ENCODE data around the gene GNLY.
"Not testable (repeated sequence)": the region's sequence is repeated elsewhere in the genome, so short reads cannot be mapped to it uniquely, and the experiment has no call there.

Gene GNLY

GRCh38 chr2:85665264-85665937 lies 28.8 kb upstream of the GNLY start:
- no peak for DNase-seq

DNA sequence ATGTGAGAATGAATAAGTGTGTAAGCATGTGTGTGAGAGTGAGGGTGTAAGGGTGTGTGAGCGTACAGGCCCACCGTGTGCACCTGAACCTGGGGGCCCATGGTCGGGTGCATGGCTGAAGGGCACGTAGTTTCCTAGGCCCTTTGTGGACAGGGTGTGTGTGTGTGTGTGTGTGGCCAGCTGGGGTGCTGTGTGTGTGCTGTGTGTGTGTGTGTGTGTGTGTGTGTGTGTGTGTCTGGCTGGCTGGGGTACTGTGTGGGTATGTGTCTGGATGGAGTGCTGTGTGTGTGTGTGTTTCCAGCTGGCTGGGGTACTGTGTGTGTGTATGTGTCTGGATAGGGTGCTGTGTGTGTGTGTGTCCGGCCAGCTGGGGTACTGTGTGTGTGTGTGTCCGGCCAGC lies 28.1 kb upstream of the GNLY start:
- no peak for DNase-seq

- DNase-seq = no peak
Measured at GRCh38 chr2:85666435-85667316, 27.5 kb upstream of the GNLY start.

GRCh38 chr2:85667561-85668008 lies 26.6 kb upstream of the GNLY start:
- DNase-seq = no peak

GRCh38 chr2:85668009-85668856 lies 25.9 kb upstream of the GNLY start, which contains the start of gene SFTPB:
Gene SFTPB, minus strand, starts transcription at chr2:85668199. Its CDS starts 16 bp downstream, at chr2:85668183.
- DNase-seq = peak; percentile 41

GRCh38 chr2:85668857-85669142 lies 25.4 kb upstream of the GNLY start:
- no peak for DNase-seq

DNA sequence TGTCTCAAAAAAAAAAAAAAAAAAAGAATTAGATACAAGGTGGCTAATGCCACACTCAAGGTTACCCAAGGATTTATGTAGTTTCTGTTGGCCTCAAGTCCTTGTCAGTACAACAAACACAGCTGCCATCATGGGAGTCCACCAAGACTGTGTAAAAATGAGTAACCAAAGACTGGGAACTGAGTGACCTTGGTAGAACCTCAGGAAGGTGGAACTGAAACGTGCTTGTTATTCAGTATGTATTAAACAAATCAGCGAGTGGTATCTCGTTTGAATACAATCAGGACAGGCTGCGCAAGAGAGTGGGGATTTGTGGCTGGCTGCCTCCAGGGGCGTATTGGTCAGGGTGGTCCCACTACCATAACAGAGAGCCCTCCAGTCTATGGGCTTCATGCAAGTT lies 24.6 kb upstream of the GNLY start:
- no peak for DNase-seq

DNA sequence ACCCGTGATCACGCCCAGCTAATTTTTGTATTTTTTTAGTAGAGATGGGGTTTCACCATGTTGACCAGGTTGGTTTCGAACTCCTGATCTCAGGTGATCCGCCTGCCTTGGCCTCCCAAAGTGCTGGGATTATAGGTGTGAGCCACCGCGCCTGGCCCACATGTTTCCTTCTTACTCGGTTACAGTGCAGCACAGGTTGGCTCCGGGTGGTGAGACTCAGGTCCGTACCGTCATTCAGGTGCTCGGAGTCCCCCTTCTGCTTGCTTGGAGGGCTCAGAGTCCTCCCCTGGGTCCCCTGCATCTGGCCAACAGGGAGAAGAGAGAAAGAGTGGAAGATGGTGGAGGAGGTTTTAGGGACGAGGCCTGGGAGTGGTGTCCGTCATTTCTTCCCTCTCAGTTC lies 23.7 kb upstream of the GNLY start:
- not testable (repeated sequence) for DNase-seq

- DNase-seq = no peak
Measured at GRCh38 chr2:85672456-85672855, 21.7 kb upstream of the GNLY start.

GRCh38 chr2:85673716-85674375 lies 20.3 kb upstream of the GNLY start:
- no peak for DNase-seq

GRCh38 chr2:85674417-85674816 lies 19.7 kb upstream of the GNLY start:
- no peak for DNase-seq

DNA sequence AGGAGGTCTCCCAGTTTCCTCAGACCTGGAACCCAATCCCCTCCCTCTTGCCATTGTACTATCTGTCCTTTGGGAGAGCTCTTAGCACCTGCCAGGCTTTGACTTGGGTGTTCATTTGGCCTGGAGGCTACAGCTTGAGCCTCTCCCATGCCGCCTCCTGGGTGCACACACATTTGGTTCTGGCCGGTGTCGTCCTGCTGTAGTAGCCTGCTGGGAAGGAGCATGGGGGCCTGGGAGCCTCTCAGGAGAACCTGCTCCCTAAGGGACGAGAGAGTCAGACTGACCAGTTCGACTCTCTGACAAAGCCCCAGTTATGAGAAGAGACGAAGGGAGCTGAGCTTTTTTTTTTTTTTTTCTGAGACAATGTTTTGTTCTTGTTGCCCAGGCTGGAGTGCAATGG lies 18.7 kb upstream of the GNLY start:
- DNase-seq = no peak

GRCh38 chr2:85675866-85676548 lies 18.2 kb upstream of the GNLY start:
- no peak for DNase-seq

DNA sequence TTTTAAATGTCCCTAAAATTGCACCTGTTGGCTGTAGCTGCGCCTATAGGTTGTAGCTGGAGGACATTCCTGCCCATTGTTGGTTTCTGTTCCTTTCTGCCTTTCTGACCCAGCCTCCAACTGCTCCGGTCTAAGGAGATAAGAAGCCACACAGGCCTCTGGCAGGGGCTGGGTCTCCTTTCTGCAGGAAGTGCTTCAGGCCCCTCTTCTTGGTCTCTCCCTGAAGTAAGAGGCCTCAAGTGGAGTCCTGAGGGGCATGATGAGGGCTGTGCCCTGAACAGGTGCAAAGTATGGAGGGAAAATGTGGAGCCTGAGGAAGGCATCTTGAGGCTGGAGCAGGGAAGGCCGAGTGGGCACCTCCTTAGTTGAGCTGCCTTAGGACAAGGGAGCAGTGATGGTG lies 15.8 kb upstream of the GNLY start:
- no peak for DNase-seq

GRCh38 chr2:85678794-85679672 lies 15.1 kb upstream of the GNLY start:
- peak; percentile 75 for DNase-seq

- DNase-seq = no peak
Measured at GRCh38 chr2:85680707-85681371, 13.3 kb upstream of the GNLY start.

DNA sequence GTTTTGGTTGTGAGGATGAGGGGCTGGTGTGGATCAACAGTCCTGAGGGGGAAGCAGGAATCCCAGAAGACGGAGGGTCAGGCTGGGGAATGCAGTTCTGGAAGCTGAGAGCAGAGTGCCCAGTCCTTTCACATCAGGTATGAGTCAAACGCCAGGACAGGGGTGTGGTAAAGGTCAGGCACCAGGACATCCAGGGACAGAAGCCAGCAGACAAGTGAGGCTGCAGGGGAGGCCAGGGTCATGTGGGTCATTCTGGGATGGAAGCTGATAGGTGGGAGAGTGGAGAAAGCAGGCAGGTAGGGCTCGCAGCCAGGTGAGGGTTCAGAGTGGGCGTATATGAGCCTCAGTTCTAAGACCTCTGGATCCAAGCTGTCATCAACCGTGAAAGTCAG lies 12.8 kb upstream of the GNLY start:
- DNase-seq = no peak

DNA sequence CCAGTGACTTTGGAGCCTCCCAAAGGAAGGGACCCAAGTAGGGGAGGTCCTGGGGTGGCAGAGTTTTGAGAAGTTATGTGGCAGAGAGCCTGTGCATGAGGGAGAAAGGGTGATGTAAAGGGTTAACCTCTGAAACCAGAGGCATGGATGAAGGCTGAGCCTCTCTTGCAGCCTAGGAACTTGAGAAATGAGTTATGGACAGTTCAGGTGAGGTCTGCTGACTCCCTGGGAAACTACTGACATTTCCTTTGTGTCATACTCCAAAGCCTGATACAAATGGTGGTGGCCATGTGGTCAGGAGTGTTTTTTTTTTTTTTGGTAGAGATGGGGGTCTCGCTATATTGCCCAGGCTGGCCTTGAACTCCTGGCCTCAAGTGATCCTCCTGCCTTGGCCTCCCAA lies 12.4 kb upstream of the GNLY start:
- no peak for DNase-seq

- no peak for DNase-seq
Measured at GRCh38 chr2:85682378-85682777, 11.8 kb upstream of the GNLY start.

GRCh38 chr2:85684380-85684779 lies 9.8 kb upstream of the GNLY start:
- DNase-seq = no peak

GRCh38 chr2:85684806-85685205 lies 9.4 kb upstream of the GNLY start:
- peak; percentile 88 for DNase-seq
